HFF-Myc (cell line): ENCODE data around the gene ARHGAP29.

Experiments
- DNase-seq: peaks from one replicate; pipeline ENCODE4 v3.0.0-alpha.2; 2011; ENCODE audit warnings: low read depth; ENCODE audit errors: extremely low read depth
- H3K4me3 ChIP-seq: replicated peaks from 2 replicates; pipeline ENCODE4 v1.5.1; 2011; ENCODE audit warnings: low read depth, mild to moderate bottlenecking, control low read depth, low read length
- TF ChIP-seq, protein P1 (sequence below): IDR thresholded peaks from 2 replicates; pipeline ENCODE4 v1.5.1; 2012; ENCODE audit warnings: mild to moderate bottlenecking, low read depth, low read length, control low read depth; ENCODE audit errors: missing control alignments

Gene ARHGAP29

DNA sequence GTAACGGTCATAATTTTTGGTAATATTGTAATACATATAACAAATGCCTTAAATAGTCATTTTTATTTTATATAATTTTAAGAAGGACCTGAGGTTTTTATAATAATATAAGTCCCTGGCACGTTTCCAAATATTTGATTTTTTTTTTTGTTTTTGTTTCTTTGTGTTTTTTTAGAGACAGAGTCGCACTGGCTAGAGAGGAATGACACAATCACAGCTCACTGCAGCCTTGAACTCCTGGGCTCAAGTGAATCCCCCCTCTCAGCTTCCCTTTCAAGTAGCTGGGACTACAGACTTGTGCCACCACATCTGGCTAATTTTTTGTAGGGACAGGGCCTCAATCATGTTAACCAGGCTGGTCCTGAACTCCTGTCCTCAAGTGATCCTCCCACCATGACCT, 29.7 kb downstream of the ARHGAP29 start:
- no peak overlapping the region for H3K4me3 ChIP-seq
- no peak for DNase-seq
- TF ChIP-seq, protein P1, sequence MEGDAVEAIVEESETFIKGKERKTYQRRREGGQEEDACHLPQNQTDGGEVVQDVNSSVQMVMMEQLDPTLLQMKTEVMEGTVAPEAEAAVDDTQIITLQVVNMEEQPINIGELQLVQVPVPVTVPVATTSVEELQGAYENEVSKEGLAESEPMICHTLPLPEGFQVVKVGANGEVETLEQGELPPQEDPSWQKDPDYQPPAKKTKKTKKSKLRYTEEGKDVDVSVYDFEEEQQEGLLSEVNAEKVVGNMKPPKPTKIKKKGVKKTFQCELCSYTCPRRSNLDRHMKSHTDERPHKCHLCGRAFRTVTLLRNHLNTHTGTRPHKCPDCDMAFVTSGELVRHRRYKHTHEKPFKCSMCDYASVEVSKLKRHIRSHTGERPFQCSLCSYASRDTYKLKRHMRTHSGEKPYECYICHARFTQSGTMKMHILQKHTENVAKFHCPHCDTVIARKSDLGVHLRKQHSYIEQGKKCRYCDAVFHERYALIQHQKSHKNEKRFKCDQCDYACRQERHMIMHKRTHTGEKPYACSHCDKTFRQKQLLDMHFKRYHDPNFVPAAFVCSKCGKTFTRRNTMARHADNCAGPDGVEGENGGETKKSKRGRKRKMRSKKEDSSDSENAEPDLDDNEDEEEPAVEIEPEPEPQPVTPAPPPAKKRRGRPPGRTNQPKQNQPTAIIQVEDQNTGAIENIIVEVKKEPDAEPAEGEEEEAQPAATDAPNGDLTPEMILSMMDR = no peak

DNA sequence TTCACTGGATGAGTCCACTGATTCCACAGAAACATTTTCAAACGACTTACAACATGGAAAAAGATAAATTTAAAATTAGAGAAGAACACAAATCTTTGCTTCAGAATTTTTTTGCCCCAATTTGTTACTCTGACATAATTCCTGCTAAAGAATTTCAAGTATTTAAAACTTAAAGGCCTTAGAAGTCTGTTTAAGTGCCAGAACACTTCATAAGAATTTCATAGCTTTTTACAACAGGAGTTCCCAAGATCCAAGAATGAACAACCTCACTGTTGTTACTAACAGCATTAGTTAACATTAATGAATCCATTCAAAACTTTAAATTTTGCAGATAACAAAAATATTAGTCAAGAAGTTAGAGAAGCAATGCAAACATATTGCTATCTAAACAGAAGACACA, 31.7 kb downstream of the ARHGAP29 start:
- H3K4me3 ChIP-seq = no peak overlapping the region
- DNase-seq = no peak
- TF ChIP-seq, protein P1 = no peak

DNA sequence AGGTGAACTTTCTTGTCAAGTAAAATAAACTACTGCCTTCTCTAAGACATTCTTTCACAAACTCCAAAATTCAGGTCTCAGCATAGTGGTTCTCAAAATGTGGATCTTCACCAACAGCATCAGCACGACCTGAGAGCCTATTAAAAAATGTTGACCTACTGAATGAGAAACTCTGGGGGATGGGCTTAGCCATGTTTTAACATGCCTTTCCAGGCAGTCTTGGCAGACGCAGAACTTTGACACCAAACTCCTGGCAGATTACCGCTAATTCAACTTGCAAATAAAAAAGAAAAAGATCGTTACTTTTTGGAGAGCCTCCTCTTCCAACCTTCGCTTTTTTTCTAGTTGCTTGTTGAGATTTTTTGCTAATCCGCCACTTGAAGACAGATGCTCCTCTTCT, 35.1 kb downstream of the ARHGAP29 start:
- no peak for DNase-seq
- no peak overlapping the region for H3K4me3 ChIP-seq
- TF ChIP-seq, protein P1 = no peak

DNA sequence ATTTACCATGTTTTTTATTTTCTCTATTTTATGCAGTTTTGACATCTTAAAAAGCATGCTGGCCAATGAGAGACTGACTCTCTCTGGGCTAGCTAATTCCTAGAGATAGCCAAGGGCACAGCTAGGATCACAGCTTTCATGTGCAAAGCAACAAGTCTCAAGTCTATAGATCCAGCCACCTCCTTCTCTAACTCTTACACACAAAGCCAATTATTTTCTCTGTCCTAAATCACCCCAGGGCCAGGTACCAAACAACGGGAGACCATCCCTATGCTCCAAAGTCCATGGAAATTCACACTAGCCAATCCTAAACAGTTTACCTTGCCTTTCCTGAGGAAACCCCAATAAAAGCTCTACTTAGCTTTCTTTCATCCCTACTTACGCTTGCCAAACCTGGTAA, 38.0 kb downstream of the ARHGAP29 start:
- no peak for DNase-seq
- H3K4me3 ChIP-seq = no peak overlapping the region
- TF ChIP-seq, protein P1 = no peak

DNA sequence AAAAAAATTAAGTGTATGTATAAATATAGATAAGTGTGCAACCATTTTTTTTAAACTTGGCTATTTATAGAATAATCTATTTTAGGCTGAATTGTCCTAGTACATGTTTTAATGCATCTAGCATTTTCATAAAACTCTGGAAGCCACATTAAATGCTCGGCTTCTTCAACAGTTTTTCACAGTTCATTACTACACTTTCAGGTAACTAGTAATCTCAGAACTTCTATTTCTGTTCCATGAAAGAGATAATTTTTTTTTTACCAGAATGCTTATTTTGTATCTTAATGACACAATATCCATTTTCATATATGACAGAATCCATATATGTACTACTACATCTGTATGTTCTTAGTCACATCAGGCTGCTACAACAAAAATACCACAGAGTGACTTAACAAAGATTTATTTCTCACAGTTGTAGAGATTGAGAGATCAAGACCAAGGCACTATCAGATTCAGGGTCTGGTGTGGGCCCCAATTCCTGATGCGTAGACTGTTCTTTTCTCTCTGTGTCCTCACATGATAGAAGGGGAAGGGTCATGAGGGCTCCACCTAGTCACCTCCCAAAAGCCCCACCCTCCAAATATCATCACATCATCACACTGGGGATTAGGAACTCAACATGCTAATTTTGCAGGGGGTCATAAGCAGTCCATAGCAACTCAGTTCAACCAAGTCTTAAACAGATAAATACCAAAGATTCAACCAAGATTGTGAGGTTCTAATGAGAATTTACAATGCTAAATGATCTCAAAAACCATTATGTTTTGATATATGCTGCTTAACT, 43.1 kb downstream of the ARHGAP29 start:
- DNase-seq = no peak
- TF ChIP-seq, protein P1 = no peak
- H3K4me3 ChIP-seq = no peak overlapping the region

DNA sequence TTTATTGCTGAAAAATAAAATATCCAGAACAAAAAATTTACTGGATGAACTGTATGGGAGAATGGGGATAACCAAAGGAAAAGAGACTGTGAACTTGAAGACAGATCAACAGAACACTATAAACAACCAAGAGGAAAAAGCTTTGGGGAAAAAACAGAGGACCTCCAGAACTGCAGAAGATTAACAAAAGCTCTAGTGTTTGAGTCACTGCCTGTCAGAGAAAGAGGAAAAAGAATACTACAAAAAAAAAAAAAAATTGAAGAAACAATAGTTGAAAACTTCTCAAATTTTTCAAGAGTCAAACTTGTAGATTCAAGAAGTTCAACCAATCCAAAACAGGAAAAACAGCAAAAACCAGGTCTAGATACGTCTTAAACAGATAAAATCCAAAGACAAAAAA, 44.3 kb downstream of the ARHGAP29 start:
- DNase-seq = no peak
- H3K4me3 ChIP-seq = no peak overlapping the region
- TF ChIP-seq, protein P1 = no peak

DNA sequence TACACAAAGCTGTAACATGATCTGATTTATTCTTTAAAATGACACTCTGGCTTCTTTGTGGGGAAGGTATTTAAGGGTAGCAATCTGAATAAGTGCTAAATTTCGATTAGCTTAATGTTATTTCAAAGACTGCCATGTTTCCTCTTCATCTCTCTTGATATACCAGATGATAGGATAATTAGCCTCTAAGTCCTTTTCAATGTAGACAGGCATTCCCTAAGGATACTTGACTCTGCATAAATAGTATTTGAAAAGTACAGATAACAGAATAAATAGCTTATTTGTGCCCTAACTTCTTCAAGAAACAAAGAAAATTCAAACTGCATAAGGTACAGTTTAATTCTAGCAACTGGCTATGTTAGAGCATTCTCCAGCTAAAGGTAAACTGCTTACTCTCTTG, 46.2 kb downstream of the ARHGAP29 start:
- no peak overlapping the region for H3K4me3 ChIP-seq
- TF ChIP-seq, protein P1 = no peak
- no peak for DNase-seq
